NCI-H510A (cell line): Measurements from ENCODE around the gene PHYHD1.

Experiments used
- DNase-seq: peaks from one replicate; lab custom pipeline; 2025; lab: John Stamatoyannopoulos, UW

The PHYHD1 gene

DNA sequence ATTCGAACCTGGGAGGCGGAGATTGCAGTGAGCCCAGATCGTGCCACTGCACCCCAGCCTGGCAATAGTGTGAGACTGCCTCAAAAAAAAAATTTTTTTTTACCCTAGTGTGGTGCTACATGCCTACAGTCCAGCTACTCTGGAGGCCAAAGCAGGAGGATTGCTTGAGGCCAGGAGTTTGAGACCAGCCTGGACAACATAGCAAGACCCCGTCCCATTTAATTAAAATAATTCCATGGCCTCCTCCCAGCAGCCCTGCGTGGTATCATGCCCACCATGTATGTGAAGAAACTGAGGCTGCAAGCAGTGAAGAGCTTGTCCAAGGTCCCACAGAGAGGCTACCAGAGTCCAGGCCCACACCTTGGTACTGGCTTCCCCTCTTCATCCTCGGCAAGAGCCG, 19.4 kb upstream of the PHYHD1 start:
- no peak for DNase-seq

DNA sequence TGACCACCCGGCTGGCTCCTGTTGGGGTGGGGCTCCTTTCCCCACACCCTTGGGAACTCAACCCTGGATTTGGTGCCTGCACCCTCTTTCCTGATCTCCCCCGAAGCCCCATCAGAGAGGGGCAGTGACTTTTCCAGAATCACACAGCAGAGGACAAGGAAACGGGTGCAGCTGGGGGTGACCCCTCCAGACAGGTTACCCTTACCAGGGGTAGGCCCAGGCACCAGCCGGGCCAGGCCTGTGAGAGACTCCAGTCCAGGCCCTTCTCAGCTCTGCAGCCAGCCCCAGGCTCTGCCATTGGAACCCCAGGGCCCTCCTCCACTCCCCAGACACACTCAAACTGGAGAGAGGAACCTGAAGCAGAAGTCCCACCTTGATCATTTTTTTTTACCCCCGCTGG, 19.0 kb upstream of the PHYHD1 start:
- DNase-seq: no peak

DNA sequence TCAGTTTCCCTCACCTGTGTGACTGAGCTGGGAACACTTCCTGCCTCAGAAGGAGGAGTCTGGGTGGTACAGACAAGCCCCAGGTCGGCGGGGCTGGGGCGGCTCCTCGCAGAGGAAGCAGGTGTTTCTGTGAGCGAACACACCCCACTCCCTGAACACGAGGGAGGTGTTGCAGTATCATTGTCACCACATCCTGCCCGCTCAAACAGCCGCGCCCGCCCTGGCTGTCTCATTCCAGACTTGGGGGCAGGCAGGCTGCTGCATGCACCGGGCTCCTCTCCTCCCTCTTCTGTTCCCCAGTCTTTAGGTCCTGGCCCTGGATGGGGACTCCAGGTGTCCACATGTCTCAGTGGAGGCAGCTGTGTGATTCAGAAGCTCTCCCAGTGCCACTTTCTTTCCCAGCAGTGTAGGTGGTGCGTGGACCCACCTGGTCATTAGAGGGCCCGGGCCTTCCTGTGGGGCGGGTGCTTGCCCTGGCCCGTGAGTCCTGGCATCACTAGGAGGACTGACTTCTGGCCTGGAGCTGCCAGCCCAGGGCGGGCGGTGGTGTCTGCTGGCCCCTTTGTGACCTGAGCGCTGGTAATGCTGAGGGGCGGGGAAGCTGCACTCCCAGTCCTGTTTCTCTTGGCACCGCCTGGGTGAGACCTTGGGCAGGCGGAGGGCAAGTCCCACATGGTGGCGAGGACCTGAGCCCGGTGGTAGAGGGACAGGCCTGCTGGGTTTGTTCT, 18.3 kb upstream of the PHYHD1 start:
- peak; percentile 41 for DNase-seq

DNA sequence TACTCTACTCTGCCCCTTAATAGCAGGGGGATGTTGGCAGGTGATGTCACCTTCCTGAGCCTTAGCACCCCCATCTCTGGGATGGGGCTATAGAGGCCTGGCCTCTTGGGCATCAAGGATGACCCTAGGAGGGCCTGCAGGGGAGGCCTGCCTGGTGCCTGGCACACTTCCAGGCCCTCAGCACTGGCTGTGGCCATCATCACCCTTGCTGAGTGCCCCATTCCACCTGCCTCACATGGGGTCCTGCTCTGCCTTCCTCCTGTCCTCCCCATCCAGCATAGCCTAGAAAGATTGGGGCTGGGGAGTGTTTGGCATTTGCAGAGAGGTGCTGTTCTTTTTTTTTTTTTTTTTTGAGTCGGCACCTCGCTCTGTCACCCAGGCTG, 17.7 kb upstream of the PHYHD1 start:
- no peak for DNase-seq

- DNase-seq: no peak
Observed at GRCh38 chr9:128903871-128904620, 16.7 kb upstream of the PHYHD1 start.

DNA sequence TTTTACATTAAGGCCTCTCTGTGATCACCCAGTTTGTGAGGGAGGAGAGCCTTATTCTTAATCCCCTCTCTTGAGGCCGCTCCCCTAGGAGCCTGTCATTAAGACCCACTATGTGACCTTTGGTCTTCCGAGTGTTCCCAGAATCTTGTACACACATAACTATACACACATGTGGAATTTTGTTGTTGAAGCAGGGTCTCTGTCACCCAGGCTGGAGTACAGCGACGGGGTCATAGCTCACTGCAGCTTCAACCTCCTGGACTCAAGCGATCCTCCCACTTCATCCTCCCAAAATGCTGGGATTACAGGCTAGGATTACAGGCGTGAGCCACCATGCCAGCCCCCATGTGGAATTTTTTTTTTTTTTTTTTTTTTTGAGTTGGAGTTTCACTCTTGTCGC, 14.8 kb upstream of the PHYHD1 start:
- no peak for DNase-seq

DNA sequence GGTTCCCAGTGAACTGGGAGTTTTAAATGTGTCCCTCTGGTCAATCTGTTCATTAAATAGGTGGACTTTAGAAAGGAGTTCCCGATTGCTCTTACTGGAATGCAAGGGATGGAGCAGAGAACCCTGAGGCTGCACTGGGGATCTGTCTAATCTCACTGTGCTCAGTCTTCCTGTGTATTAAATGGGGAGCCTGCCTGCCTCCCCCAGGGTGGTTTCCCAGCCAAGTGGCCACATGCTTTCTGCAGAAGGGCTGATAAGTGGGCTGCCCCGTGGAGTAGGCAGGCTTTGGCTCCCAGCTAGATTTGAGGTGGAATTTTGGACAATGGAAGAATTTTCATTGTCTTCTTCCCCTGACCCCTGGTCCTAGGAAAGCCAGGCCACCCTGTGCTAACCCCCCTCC, 14.0 kb upstream of the PHYHD1 start:
- no peak for DNase-seq

- no peak for DNase-seq
Observed at GRCh38 chr9:128908372-128908771, 12.4 kb upstream of the PHYHD1 start.

DNA sequence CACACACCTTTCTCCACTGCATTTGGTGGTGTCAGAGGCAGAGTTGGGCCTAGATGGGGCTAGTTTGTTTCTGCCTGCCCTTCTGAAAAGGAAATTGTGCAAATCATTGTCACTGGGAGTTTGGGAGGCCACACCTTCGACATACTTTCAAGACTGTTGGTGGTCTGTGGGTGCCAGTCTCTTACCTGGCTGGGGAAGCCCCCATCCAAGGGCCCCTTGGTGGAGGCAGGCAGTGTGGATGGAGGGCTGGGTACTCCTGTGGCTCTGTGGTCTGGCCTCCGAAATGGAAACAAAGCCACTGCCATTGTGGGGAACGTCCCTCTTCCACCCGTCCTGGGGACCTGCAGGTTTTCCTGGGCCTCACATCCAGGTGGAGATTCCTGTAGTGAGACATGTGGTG, 10.9 kb upstream of the PHYHD1 start:
- DNase-seq: no peak

- DNase-seq: no peak
Observed at GRCh38 chr9:128910906-128911305, 9.9 kb upstream of the PHYHD1 start.

GRCh38 chr9:128911529-128912035, 9.2 kb upstream of the PHYHD1 start:
- DNase-seq: no peak

GRCh38 chr9:128912270-128912853, 8.4 kb upstream of the PHYHD1 start:
- no peak for DNase-seq

DNA sequence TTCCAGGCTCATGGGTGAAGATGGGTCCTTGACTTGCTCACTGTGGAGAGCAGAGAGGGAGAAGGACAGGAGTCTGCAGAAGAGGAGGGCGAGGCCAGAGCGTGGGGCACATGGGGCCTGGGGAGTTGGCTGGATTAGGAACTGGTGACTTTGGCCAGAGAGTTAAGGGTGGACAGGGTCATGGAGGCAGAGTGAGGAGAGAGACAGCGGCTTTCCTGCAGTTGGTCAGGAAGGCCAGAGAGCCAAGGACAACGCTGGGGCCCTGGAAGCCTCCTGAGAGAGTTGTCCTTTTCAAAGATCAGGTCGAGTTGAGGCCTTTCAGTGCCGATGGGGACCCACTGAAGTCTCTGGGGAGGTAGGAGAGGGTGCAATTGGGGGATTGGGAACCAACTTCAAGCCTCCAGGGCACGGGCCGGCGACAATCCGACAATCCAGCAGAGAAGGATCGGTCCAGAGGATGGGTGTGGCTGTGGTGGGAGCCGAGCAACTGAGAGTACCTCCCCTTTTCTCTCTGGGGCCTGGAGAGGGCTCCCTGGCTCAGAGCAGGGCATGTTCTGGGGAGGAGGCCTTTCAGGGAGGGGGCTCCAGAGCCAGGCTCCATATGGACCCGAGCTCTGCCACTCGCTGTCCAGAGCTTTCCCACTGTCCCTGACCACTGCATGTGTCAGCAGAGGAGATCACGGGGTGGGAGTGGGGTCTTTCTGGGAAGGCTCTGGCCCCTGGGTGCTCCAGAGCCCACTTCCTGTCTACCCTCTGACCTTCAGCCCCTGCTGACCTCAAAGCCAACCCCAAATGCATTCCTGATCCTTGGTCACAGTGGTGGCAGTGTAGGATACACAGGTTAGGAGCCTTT, 7.5 kb upstream of the PHYHD1 start:
- DNase-seq: no peak

DNA sequence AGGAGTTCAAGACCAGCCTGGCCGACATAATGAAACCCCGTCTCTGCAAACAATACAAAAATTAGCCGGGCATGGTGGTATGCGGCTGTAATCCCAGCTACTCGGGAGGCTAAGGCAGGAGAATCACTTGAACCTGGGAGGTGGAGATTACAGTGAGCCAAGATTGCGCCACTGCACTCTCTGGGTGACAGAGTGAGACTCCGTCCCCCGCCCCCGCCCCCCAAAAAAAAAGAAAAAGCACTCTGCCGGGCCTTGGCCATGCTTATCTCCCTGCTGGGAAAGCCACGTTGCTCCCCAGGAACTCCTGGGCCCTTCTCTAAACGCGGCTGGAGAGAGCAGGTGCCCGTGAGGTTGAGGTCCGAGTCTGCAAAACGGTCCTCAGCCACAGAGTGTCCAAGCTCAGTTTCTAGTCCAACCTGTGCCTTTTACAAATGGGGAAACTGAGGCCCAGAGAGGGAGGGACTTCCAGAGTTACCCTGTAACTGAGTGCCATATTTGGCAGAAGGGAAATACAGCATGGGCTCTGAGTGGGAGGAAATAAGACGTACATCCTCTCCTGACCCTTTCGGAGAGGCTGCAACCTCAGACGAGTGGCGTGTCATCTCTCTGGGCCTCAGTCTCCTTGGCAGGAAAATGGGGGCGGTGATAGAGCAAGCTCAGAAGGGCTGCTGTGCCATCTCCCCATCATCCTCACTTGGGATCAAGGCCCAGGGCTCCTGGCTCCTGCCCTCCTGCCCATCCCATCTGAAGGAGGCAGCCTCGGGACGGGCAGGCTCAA, 6.6 kb upstream of the PHYHD1 start:
- no peak for DNase-seq

GRCh38 chr9:128916204-128916603, 4.6 kb upstream of the PHYHD1 start:
- DNase-seq: no peak

GRCh38 chr9:128916745-128917144, 4.0 kb upstream of the PHYHD1 start:
- no peak for DNase-seq

- no peak for DNase-seq
Observed at GRCh38 chr9:128917151-128917849, 3.5 kb upstream of the PHYHD1 start.

- no peak for DNase-seq
Observed at GRCh38 chr9:128918921-128919320, 1.9 kb upstream of the PHYHD1 start.

DNA sequence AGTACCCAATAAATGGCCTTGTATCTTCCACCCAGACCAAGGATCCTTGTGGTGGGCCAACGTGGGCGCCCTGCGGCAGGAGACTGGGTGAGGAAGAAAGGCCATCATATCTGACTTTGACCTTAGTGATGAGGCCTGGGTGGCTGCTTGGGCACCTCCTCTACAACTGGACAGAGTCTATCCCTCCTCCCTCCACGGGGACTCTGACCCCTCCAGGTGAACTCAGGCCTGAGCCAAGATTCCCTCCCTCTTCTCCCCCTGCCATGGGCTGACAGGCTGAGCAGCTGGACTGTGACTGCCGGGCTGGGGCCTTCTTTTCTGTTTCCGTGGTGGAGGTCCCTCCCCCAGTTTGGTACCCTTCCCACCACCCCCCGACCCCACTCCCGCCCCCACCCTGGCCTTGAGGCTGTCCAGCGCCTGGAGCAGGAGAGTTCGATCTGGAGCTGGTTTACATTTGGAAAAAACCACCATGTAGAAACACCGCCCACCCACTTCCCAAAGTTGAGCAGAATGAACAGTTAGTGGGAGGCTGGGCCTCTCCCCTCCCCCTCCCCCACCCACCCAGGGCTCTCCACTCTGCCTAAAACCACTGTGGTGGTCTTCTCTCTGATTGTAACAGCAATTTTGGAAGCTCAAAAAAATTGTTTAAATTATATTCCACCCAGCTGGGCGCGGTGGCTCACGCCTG, 1.2 kb upstream of the PHYHD1 start:
- DNase-seq: no peak
